SW480 (cell line): Measurements from ENCODE around the gene NINL.

Source experiments
- DNase-seq: peaks from one replicate; pipeline ENCODE4 v3.0.0-alpha.2; 2016; ENCODE audit warnings: low spot score

Gene NINL

DNA sequence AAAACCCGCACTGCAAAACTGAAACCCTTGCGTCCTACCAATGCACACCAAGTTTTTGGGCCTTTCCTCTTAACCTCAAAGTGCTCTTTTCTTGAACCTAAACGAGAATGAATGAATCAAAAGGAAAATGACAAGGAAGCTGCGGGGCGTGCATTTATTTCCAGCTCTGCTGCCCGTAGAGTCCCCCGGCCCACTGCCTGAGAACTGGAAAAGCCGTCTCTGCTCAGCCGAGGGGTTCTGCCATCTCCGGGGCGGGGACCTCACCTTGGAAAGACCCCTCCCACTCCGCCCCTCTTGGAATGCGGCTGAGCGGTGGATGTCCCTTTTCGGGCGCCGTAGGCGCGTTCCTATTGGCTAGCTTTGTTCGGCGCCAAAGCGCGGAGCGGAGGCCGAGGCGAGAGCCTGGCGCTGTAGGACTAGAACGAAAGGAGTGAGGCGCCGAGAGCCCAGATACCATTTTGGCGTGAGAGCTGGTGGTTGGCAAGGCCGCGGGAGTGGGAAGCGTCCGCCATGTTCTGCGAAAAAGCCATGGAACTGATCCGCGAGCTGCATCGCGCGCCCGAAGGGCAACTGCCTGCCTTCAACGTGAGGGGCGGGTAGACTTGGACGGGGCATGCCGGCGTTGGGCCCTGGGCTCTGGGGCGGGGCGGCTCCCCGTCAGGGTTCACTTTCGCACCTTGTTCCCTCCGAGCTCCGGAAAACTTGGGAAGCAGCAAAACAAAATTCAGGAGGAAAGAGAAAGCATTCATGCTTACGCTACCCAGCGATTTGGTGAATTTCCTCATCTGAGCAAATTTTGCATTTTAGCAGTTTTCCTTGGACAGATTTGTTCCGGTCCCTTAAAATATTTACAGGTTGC, 177.8 kb downstream of the NINL start, which contains the start of gene GINS1:
Gene GINS1 (plus strand): TSS at position 363 of the 859 bp plus-strand sequence. CDS start 148 bp downstream, at position 511.
- peak; percentile 95 for DNase-seq
